Adipocyte (in vitro differentiated cells): ENCODE data around the gene ACY1.
A peak's percentile ranks its signal among the peaks of the same experiment; 100 is the strongest.

ENCODE experiments used
- DNase-seq: peaks from one replicate; pipeline ENCODE4 v3.0.0-alpha.2; 2015; ENCODE audit warnings: low read depth
- H3K27me3 ChIP-seq: replicated peaks from 2 replicates; pipeline ENCODE4 v1.7.0; 2013; ENCODE audit warnings: mild to moderate bottlenecking, low read length, moderate library complexity; ENCODE audit not compliant: control insufficient read depth, insufficient read depth
- H3K36me3 ChIP-seq: 2 replicates; pipeline ENCODE4 v1.7.0; 2013; ENCODE audit warnings: low read length, mild to moderate bottlenecking, moderate library complexity; ENCODE audit not compliant: control insufficient read depth, insufficient read depth, severe bottlenecking
- H3K4me1 ChIP-seq: 2 replicates; pipeline ENCODE4 v1.7.0; 2013; ENCODE audit warnings: mild to moderate bottlenecking, low read length, moderate library complexity; ENCODE audit not compliant: control insufficient read depth, insufficient read depth
- H3K4me3 ChIP-seq: 2 replicates; pipeline ENCODE4 v1.7.0; 2013; ENCODE audit warnings: mild to moderate bottlenecking, low read length, moderate library complexity
- H3K9ac ChIP-seq: 2 replicates; pipeline ENCODE4 v1.7.0; 2013; ENCODE audit warnings: mild to moderate bottlenecking, low read length, moderate library complexity
- H3K9me3 ChIP-seq: 2 replicates; pipeline ENCODE4 v1.7.0; 2013; ENCODE audit warnings: mild to moderate bottlenecking, low read length, moderate library complexity; ENCODE audit not compliant: control insufficient read depth

Gene ACY1

DNA sequence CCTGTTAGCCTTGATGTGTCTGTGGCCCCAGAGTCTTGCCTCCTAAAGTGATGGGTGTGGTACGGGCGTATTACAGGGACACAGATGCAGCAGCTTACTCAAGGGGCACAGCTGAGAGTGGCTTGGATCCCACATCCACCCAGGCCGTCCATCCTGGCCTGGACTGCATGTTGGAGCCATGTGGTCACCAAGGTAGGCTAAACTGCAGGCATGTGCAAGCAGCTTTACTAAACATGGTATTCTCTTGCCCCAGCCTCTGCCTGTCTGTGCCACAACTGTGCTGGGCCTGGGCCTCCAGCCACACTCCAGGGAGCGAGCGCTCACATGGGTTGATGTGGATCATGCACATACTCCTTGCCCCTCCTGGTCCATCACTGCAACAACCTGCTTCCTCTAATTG is 34.2 kb upstream of the ACY1 start:
- no peak overlapping the region for H3K4me3 ChIP-seq
- no peaks in the 10 kb centered on the region for H3K27me3 ChIP-seq
- no peaks in the 10 kb centered on the region for H3K9me3 ChIP-seq
- DNase-seq = no peak
- H3K4me1 ChIP-seq = peaks cover 8% of the 10 kb centered on the region
- H3K36me3 ChIP-seq = peaks cover 31% of the 10 kb centered on the region
- no peak overlapping the region for H3K9ac ChIP-seq

DNA sequence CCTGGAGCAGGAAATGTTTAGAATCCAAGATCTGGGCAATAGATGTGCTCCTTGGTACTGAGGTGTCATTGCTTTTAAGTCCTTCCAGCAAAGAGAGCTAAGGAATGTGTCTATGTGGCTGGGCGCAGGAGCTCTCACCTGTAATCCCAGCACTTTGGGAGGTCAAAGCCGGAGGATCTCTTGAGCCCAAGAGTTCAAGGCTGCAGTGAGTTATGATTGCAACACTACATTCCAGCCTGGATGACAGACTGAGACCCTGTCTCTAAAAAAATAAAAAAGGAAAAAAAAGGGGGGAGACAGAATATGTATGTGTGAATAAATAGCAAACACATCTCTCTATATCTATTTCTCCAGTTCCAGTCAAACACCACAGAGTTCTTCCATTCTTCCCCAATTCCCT is 32.4 kb upstream of the ACY1 start:
- Histone ChIP-seq H3K9me3 (no peaks in the 10 kb centered on the region), H3K9ac (no peak overlapping the region), H3K4me3 (no peak overlapping the region), H3K27me3 (peaks cover 4% of the 10 kb centered on the region), H3K4me1 (peaks cover 8% of the 10 kb centered on the region), H3K36me3 (peaks cover 18% of the 10 kb centered on the region)
- DNase-seq = no peak

DNA sequence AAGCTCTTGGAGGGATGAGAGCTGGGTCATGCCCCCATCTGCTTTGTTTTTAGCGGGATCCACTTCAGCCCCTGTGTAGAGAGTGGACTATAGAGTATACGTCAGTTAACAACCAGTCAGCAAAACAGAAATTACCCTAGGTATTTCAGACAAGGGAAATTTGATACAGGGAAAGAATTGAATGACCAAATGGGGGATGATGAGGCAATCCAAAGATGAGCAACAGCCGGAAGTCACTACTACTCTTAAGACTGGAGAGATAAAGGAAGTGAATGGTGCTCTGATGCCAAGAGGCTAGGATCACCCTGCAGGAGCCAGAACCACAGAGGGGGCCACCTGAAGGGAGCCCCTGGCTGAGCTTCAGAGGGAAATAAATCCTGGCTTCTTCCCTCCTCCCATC is 29.9 kb upstream of the ACY1 start:
- Histone ChIP-seq H3K4me1 (peaks cover 8% of the 10 kb centered on the region), H3K9me3 (no peaks in the 10 kb centered on the region), H3K27me3 (peaks cover 4% of the 10 kb centered on the region), H3K9ac (no peak overlapping the region), H3K36me3 (peaks cover 11% of the 10 kb centered on the region), H3K4me3 (no peak overlapping the region)
- peak; percentile 68 for DNase-seq

DNA sequence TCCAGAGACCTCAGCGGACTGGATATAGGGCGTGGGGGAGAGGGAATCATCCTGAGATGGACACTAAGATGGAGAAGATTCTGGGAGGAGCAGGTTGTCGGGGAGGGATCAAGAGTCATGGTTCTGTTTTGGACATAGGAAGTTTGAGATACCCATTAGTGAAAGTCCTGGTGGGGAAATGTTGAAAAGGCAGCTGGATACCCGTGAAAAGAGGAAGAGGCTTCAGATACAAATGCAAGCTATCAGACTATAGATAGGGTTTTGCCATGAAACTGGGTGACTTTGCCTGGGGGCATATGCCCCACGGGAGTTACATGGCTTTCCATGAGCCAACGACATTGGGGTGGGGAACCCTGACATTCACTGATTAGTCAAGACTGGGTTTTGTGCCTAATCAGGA is 29.2 kb upstream of the ACY1 start:
- no peak for DNase-seq
- Histone ChIP-seq H3K9me3 (no peaks in the 10 kb centered on the region), H3K4me3 (no peak overlapping the region), H3K4me1 (peaks cover 8% of the 10 kb centered on the region), H3K9ac (no peak overlapping the region), H3K27me3 (peaks cover 4% of the 10 kb centered on the region), H3K36me3 (peaks cover 8% of the 10 kb centered on the region)

DNA sequence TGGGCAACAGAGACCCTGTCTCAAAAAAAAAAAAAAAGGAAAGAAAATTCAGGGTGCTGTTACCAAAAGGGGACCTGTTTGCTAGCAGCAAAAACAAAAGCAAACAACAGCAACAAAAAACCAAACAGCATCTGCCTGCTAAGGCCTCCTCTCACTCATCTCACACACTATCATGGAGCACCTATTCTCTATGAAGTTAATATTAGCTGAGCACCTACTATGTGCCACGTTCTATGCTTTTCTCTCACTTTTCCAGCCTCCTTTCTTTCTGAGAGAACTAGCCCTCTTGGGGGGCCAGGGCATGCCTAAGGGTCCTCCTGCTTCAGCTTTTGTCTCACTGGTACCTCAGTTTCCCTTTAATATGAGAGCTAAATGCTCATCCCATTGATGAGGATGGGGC is 28.6 kb upstream of the ACY1 start:
- H3K4me1 ChIP-seq = peaks cover 8% of the 10 kb centered on the region
- peaks cover 4% of the 10 kb centered on the region for H3K27me3 ChIP-seq
- H3K9ac ChIP-seq = no peak overlapping the region
- H3K36me3 ChIP-seq = peaks cover 7% of the 10 kb centered on the region
- H3K9me3 ChIP-seq = no peaks in the 10 kb centered on the region
- no peak overlapping the region for H3K4me3 ChIP-seq
- DNase-seq = no peak

DNA sequence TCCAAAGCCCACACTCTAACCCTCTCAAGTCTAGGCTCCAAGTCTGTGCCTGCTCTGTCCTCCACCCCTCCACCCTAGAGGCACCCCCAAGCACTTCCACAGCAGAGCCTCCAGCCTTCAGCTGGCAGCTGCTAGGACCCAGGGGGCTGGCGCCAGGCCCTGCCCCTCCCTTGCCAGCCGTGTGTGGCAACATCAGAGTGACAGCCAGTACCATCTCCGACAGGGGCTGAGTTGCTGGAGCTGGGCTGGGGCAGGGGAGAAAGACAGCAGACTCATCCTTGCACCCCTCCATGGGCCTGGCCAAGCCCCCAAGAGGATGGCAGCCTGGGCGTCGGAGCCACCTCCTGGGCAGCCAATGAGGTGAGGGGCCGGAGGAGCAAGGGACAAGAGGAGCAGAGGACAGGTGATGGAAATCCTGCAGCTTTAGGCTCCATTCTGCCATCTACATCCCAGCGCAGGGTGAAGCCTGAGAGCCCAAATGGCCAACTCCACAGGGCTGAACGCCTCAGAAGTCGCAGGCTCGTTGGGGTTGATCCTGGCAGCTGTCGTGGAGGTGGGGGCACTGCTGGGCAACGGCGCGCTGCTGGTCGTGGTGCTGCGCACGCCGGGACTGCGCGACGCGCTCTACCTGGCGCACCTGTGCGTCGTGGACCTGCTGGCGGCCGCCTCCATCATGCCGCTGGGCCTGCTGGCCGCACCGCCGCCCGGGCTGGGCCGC is 28.0 kb upstream of the ACY1 start, which contains the start of gene GPR62:
TSS of gene GPR62 (plus strand) at position 207 of the 718 bp plus-strand sequence. CDS start at position 479, 272 bp downstream.
- Histone ChIP-seq H3K36me3 (peaks cover 13% of the 10 kb centered on the region), H3K9ac (no peak within 1 kb of the TSS), H3K4me1 (peaks cover 8% of the 10 kb centered on the region), H3K27me3 (peaks cover 4% of the 10 kb centered on the region), H3K4me3 (no peak within 1 kb of the TSS), H3K9me3 (no peaks in the 10 kb centered on the region)
- DNase-seq = no peak

DNA sequence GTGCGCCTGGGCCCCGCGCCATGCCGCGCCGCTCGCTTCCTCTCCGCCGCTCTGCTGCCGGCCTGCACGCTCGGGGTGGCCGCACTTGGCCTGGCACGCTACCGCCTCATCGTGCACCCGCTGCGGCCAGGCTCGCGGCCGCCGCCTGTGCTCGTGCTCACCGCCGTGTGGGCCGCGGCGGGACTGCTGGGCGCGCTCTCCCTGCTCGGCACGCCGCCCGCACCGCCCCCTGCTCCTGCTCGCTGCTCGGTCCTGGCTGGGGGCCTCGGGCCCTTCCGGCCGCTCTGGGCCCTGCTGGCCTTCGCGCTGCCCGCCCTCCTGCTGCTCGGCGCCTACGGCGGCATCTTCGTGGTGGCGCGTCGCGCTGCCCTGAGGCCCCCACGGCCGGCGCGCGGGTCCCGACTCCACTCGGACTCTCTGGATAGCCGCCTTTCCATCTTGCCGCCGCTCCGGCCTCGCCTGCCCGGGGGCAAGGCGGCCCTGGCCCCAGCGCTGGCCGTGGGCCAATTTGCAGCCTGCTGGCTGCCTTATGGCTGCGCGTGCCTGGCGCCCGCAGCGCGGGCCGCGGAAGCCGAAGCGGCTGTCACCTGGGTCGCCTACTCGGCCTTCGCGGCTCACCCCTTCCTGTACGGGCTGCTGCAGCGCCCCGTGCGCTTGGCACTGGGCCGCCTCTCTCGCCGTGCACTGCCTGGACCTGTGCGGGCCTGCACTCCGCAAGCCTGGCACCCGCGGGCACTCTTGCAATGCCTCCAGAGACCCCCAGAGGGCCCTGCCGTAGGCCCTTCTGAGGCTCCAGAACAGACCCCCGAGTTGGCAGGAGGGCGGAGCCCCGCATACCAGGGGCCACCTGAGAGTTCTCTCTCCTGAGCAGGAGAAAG is 27.2 kb upstream of the ACY1 start:
- Histone ChIP-seq H3K27me3 (peaks cover 4% of the 10 kb centered on the region), H3K36me3 (peaks cover 15% of the 10 kb centered on the region), H3K9me3 (no peaks in the 10 kb centered on the region), H3K9ac (no peak overlapping the region), H3K4me3 (no peak overlapping the region), H3K4me1 (peaks cover 8% of the 10 kb centered on the region)
- DNase-seq = peak; percentile 38

DNA sequence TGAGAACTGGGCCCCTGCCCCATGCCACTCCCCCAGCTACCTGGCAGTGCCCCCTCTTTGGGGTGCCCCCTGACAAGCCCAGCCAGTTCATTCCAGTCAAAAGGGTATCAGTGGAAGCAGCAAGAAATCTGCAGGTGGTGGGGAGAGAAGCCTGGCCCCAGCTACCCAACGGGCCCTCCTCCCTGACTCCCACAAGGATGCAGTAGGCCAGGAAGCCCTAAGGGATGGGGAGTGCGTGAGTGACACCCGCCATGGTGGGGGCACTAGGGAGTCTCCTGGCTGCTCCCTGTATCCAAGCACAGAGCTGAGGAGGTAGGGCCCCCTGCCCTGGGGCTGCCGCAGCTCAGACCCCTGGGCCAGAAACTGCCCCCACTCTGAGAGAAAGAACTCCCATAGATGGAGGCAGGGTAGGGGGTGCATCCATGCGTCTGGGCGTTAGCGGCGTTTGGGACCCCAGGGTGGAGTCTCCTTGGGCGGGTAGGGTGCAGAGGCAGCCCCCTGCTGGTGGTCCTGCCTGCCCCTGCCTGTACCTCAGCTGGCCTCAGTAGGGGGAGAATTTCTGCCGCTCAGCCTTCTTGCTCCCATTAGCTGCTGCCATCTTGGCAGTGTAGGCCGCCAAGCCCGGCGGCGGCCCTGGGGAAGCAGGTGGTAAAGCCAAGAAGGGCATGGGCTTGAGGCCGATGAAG is 25.7 kb upstream of the ACY1 start:
- H3K36me3 ChIP-seq = peaks cover 15% of the 10 kb centered on the region
- H3K9me3 ChIP-seq = no peaks in the 10 kb centered on the region
- no peak overlapping the region for H3K4me3 ChIP-seq
- peaks cover 4% of the 10 kb centered on the region for H3K27me3 ChIP-seq
- no peak overlapping the region for H3K9ac ChIP-seq
- peaks cover 8% of the 10 kb centered on the region for H3K4me1 ChIP-seq
- DNase-seq = no peak

DNA sequence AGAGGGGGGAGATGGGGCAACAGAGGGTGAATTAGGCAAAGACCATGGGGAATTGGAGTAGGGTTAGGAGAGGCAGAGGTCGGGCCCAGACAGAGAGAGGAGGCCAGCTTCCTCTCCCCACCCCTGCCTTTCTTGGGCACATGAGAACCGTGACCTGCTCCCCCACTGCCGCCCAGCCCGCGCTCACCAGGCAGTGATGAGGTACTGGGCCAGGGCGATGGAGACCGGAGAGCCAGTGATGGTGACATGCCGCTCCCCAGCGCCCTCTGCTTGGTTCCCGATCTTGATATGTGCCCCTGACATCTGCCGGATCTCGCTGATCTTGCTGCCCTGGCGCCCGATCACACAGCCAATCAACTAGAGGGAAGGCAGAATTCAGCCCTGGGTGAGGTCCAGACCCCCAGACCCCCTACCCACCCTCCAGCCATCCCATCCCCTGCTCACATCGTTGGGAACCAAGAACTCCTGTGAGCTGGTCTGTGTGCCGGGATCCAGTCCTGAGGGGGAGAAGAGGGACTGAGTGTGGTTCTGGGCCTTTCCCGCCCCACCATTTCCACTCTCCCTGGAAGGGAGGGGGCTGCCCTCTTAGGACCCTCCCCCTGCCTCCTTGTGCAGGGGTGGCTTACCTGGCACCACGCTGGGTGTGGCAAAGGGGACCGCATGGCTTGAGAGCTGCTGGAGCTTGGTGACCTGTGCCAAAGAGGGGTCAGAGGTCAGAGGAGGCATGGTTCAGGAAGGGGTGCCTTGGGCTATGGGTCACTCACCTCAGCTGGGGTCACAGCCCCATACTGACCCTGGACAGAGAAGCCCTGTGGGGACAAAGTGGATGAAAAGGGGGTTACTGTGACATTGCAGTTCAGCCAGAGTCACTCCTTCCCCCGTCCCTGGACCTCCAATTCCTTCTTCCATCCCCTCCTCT is 24.5 kb upstream of the ACY1 start:
- Histone ChIP-seq H3K27me3 (peaks cover 4% of the 10 kb centered on the region), H3K9ac (no peak overlapping the region), H3K36me3 (peaks cover 15% of the 10 kb centered on the region), H3K4me3 (no peak overlapping the region), H3K4me1 (no peaks in the 10 kb centered on the region), H3K9me3 (no peaks in the 10 kb centered on the region)
- no peak for DNase-seq

DNA sequence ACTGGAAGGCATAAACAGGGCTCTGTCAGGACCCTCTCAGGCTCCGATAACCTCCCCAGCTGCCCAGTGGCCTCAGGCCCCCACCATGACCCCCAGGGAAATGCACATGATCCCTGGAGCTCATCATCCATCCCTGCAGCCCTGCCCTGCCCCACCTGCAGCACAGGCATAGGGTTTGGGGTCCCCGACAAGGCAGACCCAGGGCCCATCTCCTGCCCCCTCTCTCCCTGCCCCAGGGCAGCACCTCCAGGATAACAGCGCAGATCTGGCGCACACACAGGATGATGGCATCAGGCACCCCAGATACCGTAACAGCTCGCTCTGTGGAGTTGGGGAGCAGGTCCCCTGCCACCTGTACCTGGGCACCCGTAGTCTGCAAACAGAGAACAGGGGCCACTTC is 23.7 kb upstream of the ACY1 start:
- H3K4me1 ChIP-seq = no peaks in the 10 kb centered on the region
- no peak for DNase-seq
- peaks cover 15% of the 10 kb centered on the region for H3K36me3 ChIP-seq
- H3K27me3 ChIP-seq = peaks cover 4% of the 10 kb centered on the region
- H3K9me3 ChIP-seq = no peaks in the 10 kb centered on the region
- no peak overlapping the region for H3K9ac ChIP-seq
- no peak overlapping the region for H3K4me3 ChIP-seq
